Osteoblast (primary cell): ENCODE results near the gene ASTL. TPM values are rescaled to one million over a fixed set of nuclear protein-coding genes. Genes with fewer than 3 reads are reported as not detected.

ENCODE experiments used
- DNase-seq: peaks from one replicate; pipeline ENCODE4 v3.0.0; 2011; ENCODE audit warnings: low spot score, mixed read lengths; ENCODE audit not compliant: insufficient read length; ENCODE audit errors: missing footprints
- H2AFZ ChIP-seq: 2 replicates; pipeline ENCODE4 v1.6.0; 2011; ENCODE audit warnings: mild to moderate bottlenecking, low read length
- H3K27ac ChIP-seq: 2 replicates; pipeline ENCODE4 v1.5.1; 2011; ENCODE audit warnings: mild to moderate bottlenecking, low read depth, low read length, moderate library complexity
- H3K27me3 ChIP-seq: 2 replicates; pipeline ENCODE4 v1.6.0; 2012; ENCODE audit warnings: mild to moderate bottlenecking, control low read depth, inconsistent platforms, low read length, moderate library complexity; ENCODE audit not compliant: insufficient read depth
- H3K36me3 ChIP-seq: 2 replicates; pipeline ENCODE4 v1.5.1; 2011; ENCODE audit warnings: mild to moderate bottlenecking, low read length, control low read depth, moderate library complexity; ENCODE audit not compliant: insufficient read depth
- H3K4me1 ChIP-seq: 2 replicates; pipeline ENCODE4 v1.5.1; 2011; ENCODE audit warnings: mild to moderate bottlenecking, low read length, control low read depth, moderate library complexity; ENCODE audit not compliant: insufficient read depth
- H3K4me2 ChIP-seq: 2 replicates; pipeline ENCODE4 v1.6.0; 2011; ENCODE audit warnings: mild to moderate bottlenecking, low read length; ENCODE audit not compliant: insufficient read depth
- H3K4me3 ChIP-seq: fragments of 200-600 bp; sonication (generic); 3 replicates; pipeline ENCODE4 v1.5.1; 2012; ENCODE audit warnings: mild to moderate bottlenecking, low read length, inconsistent platforms; ENCODE audit not compliant: insufficient read depth
- H3K79me2 ChIP-seq: 2 replicates; pipeline ENCODE4 v1.6.0; 2012; ENCODE audit warnings: mild to moderate bottlenecking, low read length, control low read depth, inconsistent platforms; ENCODE audit not compliant: insufficient read depth
- H3K9me3 ChIP-seq: 2 replicates; pipeline ENCODE4 v1.5.1; 2011; ENCODE audit warnings: low read depth, low read length, control low read depth
- H4K20me1 ChIP-seq: 2 replicates; pipeline ENCODE4 v1.6.0; 2012; ENCODE audit warnings: mild to moderate bottlenecking, low read length, control low read depth; ENCODE audit not compliant: insufficient read depth
- CTCF ChIP-seq: IDR thresholded peaks from 2 replicates; pipeline ENCODE4 v1.5.1; 2011; ENCODE audit warnings: mild to moderate bottlenecking, low read depth, low read length, moderate library complexity; ENCODE audit errors: extremely low read depth
- total RNA-seq: library from RNA; depleted of rRNA; stranded (reverse); fragments of >200 nt; gene quantifications from 2 replicates; pipeline ENCODE4 v1.2.3, GENCODE V29; 2012

Gene ASTL
- total RNA-seq, 1 donor = not detected

- peak; percentile 60 for DNase-seq
- H3K27me3 ChIP-seq = peaks cover 6% of the 10 kb centered on the region
- no peaks in the 10 kb centered on the region for H3K79me2 ChIP-seq
- H4K20me1 ChIP-seq = no peaks in the 10 kb centered on the region
- no peak overlapping the region for H3K4me2 ChIP-seq
- no peak for TF ChIP-seq CTCF
- no peaks in the 10 kb centered on the region for H3K36me3 ChIP-seq
- H2AFZ ChIP-seq = no peak overlapping the region
- H3K9me3 ChIP-seq = no peaks in the 10 kb centered on the region
- H3K4me3 ChIP-seq = no peak overlapping the region
- H3K4me1 ChIP-seq = no peaks in the 10 kb centered on the region
- no peak overlapping the region for H3K27ac ChIP-seq
Measured at GRCh38 chr2:96098900-96099590, 39.3 kb downstream of the ASTL start.

- no peak overlapping the region for H3K4me3 ChIP-seq
- H3K27ac ChIP-seq = no peak overlapping the region
- no peaks in the 10 kb centered on the region for H3K9me3 ChIP-seq
- H2AFZ ChIP-seq = no peak overlapping the region
- no peaks in the 10 kb centered on the region for H3K36me3 ChIP-seq
- peaks cover 14% of the 10 kb centered on the region for H3K27me3 ChIP-seq
- DNase-seq = peak; percentile 32
- H3K79me2 ChIP-seq = no peaks in the 10 kb centered on the region
- H3K4me2 ChIP-seq = no peak overlapping the region
- no peaks in the 10 kb centered on the region for H3K4me1 ChIP-seq
- no peaks in the 10 kb centered on the region for H4K20me1 ChIP-seq
- TF ChIP-seq CTCF = no peak
Measured at GRCh38 chr2:96097951-96098823, 40.1 kb downstream of the ASTL start.

- Histone ChIP-seq H3K79me2 (no peaks in the 10 kb centered on the region), H3K27me3 (peaks cover 15% of the 10 kb centered on the region), H3K4me1 (no peaks in the 10 kb centered on the region), H3K36me3 (no peaks in the 10 kb centered on the region), H3K4me2 (no peak overlapping the region), H4K20me1 (no peaks in the 10 kb centered on the region), H3K27ac (no peak overlapping the region), H3K4me3 (no peak overlapping the region), H3K9me3 (no peaks in the 10 kb centered on the region), H2AFZ (no peak overlapping the region)
- DNase-seq = no peak
- TF ChIP-seq CTCF = no peak
Measured at GRCh38 chr2:96097441-96097840, 40.9 kb downstream of the ASTL start.

GRCh38 chr2:96095116-96095636 lies 43.1 kb downstream of the ASTL start:
- no peaks in the 10 kb centered on the region for H4K20me1 ChIP-seq

More at GRCh38 chr2:96095116-96095636, 43.1 kb downstream of the ASTL start:
- Histone ChIP-seq H3K27ac (no peak overlapping the region), H3K27me3 (peaks cover 15% of the 10 kb centered on the region), H3K36me3 (no peaks in the 10 kb centered on the region), H3K79me2 (no peaks in the 10 kb centered on the region), H3K4me2 (no peak overlapping the region), H2AFZ (no peak overlapping the region), H3K9me3 (no peaks in the 10 kb centered on the region), H3K4me3 (no peak overlapping the region), H3K4me1 (no peaks in the 10 kb centered on the region)
- TF ChIP-seq CTCF = no peak
- no peak for DNase-seq
